Activated T-cell treated with anti-CD3 and anti-CD28 coated beads, Interleukin-2, amount 50 U/mL, for 4 hours (primary cell): Measurements from ENCODE around the gene RPS28. TPM values are rescaled to one million over a fixed set of nuclear protein-coding genes. Genes with fewer than 3 reads are reported as not detected.
"Not testable (repeated sequence)": the region's sequence is repeated elsewhere in the genome, so short reads cannot be mapped to it uniquely, and the experiment has no call there.

ENCODE experiments used
- ATAC-seq, 2 donors: fragments of 200-7000 bp; cut with Tn5 transposase; one replicate each; pipeline ENCODE4 v1.10.0; 2021
- DNase-seq: peaks from one replicate; pipeline ENCODE4 v3.0.0-alpha.2; 2020
- H3K27me3 Mint-ChIP-seq: one replicate; pipeline ENCODE4 v1.8.0; 2021; ENCODE audit warnings: low read depth, mixed read lengths
- H3K36me3 Mint-ChIP-seq: one replicate; pipeline ENCODE4 v1.8.0; 2022; ENCODE audit warnings: mixed read lengths; ENCODE audit not compliant: insufficient read depth
- H3K4me1 Mint-ChIP-seq: one replicate; pipeline ENCODE4 v1.8.0; 2021; ENCODE audit warnings: low read depth, mixed read lengths
- H3K4me3 Mint-ChIP-seq: one replicate; pipeline ENCODE4 v1.8.0; 2021; ENCODE audit warnings: mild to moderate bottlenecking, moderate library complexity, mixed read lengths
- H3K9me3 Mint-ChIP-seq: one replicate; pipeline ENCODE4 v1.8.0; 2021; ENCODE audit warnings: mixed read lengths
- total RNA-seq, 3 donors: library from RNA; stranded (reverse); gene quantifications; one replicate each; pipeline ENCODE4 v1.2.1, GENCODE V29; 2021

The RPS28 gene
- total RNA-seq, 3 donors from 2014 or later: 2,484 to 2,756 (median 2,693) TPM

DNA sequence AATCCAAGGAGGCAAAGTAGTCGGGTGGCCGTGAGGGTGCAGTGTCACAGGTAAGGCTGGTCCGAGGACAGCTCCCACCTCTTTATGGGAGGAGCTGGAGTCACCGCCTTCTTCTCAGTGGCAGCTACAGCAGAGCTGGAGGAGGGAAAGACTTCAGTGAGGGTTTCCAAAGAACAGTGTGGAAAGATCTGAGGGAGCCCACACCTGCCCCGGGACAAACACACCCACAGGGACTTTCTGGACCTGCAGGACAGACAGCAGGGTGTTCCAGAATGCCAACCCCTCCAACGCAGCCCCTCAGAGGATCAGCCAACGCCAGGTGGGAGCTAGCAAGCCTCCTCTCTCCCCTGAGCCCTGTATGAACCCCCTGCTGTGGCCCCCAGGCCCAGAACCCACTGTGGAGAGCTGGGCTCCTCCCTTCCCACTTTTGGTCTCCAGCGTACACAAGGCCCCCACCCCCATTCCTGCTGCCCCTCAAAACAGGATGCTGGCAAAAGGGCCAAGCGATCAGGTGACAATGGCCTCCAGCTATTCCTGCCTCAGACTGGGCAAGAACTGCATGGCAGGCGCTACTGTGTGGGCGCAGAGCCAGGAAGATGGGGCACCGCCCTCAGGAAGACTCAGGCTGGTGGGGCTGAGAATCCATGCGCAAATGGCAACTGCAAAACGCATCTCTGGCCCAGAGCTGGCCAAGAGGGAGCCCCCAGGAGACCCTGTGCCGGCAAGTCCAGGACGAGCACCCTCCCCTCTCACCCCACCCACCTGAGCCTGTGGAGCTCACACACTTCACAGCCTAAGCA, 9.6 kb upstream of the RPS28 start:
- no peak for ATAC-seq
- Mint-ChIP-seq H3K27me3 (no peaks in the 10 kb centered on the region), H3K36me3 (peaks cover 10% of the 10 kb centered on the region), H3K9me3 (no peaks in the 10 kb centered on the region), H3K4me3 (no peak overlapping the region), H3K4me1 (peaks cover 25% of the 10 kb centered on the region)
- no peak for DNase-seq

- not testable (repeated sequence) for H3K27me3 Mint-ChIP-seq, H3K4me1 Mint-ChIP-seq, H3K9me3 Mint-ChIP-seq, H3K36me3 Mint-ChIP-seq, H3K4me3 Mint-ChIP-seq, DNase-seq, ATAC-seq
These were observed 6.2 kb upstream of the RPS28 start for GRCh38 chr19:8314981-8315640.

- Mint-ChIP-seq H3K9me3 (no peaks in the 10 kb centered on the region), H3K4me1 (peaks cover 12% of the 10 kb centered on the region), H3K36me3 (peaks cover 3% of the 10 kb centered on the region), H3K27me3 (no peaks in the 10 kb centered on the region), H3K4me3 (no peak overlapping the region)
- no peak for DNase-seq
- ATAC-seq: no peak
These were observed 4.8 kb upstream of the RPS28 start for GRCh38 chr19:8316351-8317125.

GRCh38 chr19:8318835-8319234, 2.5 kb upstream of the RPS28 start:
- H3K27me3 Mint-ChIP-seq, DNase-seq, H3K9me3 Mint-ChIP-seq, ATAC-seq: not testable (repeated sequence)
- Mint-ChIP-seq H3K4me1 (peaks cover 26% of the 10 kb centered on the region), H3K36me3 (peaks cover 15% of the 10 kb centered on the region), H3K4me3 (peak overlapping the region; percentile 9)

DNA sequence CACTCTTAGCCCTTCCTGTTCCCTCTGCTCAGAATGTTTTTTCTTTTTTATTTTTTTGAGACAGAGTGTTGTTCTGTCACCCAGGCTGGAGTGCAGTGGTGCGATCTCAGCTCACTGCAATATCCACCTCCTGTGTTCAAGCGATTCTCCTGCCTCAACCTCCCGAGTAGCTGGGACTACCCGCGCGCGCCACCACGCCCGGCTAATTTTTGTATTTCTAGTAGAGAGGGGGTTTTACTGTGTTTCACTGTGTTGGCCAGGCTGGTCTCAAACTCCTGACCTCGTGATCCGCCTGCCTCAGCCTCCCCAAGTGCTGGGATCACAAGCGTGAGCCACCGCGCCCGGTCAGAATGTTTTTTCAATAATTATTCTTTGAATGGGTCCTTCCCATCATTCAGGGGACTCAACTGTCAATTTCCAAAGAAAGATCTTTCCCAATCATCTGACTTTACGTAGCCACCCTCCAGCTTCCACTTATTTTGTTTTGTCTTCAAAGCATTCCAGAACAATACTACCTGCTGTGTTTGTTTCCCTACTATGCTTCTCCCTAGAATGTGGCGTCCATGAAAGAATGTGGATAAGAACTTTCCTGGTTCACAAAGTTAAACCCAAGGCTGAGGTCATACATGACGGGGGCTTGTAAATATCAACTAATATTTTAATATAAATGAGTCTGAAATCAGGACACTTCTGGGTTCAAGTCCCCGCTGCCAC, 1.3 kb upstream of the RPS28 start:
- Mint-ChIP-seq H3K4me3 (peak overlapping the region; percentile 100), H3K27me3 (no peaks in the 10 kb centered on the region), H3K36me3 (peaks cover 15% of the 10 kb centered on the region), H3K4me1 (peaks cover 29% of the 10 kb centered on the region), H3K9me3 (no peaks in the 10 kb centered on the region)
- ATAC-seq: no peak
- no peak for DNase-seq

GRCh38 chr19:8320564-8321066, 681 bp upstream of the RPS28 start:
- Mint-ChIP-seq H3K27me3 (no peaks in the 10 kb centered on the region), H3K4me1 (peaks cover 29% of the 10 kb centered on the region), H3K9me3 (no peaks in the 10 kb centered on the region), H3K4me3 (peak overlapping the region; percentile 100), H3K36me3 (peaks cover 13% of the 10 kb centered on the region)
- DNase-seq (no peak), ATAC-seq (peak; percentile 6 to 9)

DNA sequence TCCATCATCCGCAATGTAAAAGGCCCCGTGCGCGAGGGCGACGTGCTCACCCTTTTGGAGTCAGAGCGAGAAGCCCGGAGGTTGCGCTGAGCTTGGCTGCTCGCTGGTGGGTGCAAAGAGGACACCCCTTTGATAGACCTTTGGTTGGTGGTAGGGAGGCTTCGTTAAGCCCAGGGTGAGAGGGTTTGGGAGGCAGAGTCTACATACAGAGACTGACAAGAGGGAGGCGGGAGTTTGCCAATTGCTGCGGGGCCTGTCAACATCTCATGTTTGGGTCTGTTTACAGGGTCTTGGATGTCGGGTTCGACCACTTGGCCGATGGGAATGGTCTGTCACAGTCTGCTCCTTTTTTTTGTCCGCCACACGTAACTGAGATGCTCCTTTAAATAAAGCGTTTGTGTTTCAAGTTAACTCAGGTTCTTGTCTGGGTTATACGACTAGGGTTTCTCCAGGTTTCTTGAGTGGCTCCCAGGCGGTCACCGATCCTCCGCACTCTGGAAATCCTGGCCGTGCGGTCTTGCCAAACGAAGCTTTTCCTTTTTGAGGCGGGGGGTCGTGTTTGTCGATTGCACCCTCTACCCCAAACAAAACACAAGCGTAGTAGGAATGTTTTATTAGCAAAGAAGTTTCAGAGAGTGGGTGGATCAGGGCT, 816 bp downstream of the RPS28 start:
- ATAC-seq (peak in 1 of 2 donors; percentile 2), DNase-seq (no peak)
- Mint-ChIP-seq H3K36me3 (peaks cover 12% of the 10 kb centered on the region), H3K4me1 (peaks cover 29% of the 10 kb centered on the region), H3K4me3 (peak overlapping the region; percentile 100), H3K9me3 (no peaks in the 10 kb centered on the region), H3K27me3 (no peaks in the 10 kb centered on the region)

DNA sequence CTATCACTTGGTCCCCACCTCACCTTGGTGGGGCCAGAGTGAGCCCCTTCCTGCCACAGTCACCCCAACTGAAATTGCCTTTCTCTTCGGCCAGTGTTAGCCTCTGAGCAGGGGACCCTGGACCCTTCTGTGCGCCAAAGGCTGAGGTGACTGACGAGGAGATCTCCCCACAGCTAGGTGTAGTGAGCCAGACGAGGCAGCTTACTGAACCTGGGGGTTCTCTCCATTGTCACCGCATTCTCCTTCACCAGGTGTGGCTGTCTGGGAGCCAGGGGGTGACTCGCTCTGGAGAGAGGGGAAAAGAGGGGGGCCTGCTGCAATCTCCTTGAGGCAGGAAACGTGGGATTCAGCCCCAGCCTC, 1.3 kb downstream of the RPS28 start:
- H3K9me3 Mint-ChIP-seq: no peaks in the 10 kb centered on the region
- ATAC-seq (no peak), DNase-seq (no peak)
- H3K4me3 Mint-ChIP-seq: peak overlapping the region; percentile 100
- peaks cover 12% of the 10 kb centered on the region for H3K36me3 Mint-ChIP-seq
- peaks cover 29% of the 10 kb centered on the region for H3K4me1 Mint-ChIP-seq
- no peaks in the 10 kb centered on the region for H3K27me3 Mint-ChIP-seq

DNA sequence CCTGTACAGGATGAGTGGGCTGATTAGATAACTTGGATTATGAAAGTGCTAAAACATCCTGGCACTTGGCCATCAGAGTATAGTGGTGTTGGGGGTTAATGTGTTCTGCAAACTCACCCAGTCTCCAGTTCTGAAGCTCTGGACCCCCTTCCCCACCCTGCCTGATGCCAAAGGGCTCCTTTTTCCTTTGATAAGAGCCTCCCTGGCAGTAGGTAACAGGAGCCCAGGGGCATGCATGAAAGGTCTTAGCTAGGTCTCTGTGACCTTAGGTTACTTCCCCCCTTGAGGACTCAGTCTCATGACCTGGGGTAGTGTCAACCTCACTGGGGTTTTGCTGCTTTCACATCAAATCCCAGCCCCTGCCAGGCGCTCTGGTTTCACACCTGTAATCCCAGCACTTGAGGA, 2.5 kb downstream of the RPS28 start:
- H3K27me3 Mint-ChIP-seq: no peaks in the 10 kb centered on the region
- DNase-seq (no peak), ATAC-seq (no peak)
- H3K9me3 Mint-ChIP-seq: no peaks in the 10 kb centered on the region
- H3K4me3 Mint-ChIP-seq: peak overlapping the region; percentile 100
- peaks cover 29% of the 10 kb centered on the region for H3K4me1 Mint-ChIP-seq
- peaks cover 12% of the 10 kb centered on the region for H3K36me3 Mint-ChIP-seq

GRCh38 chr19:8324186-8325050, 3.1 kb downstream of the RPS28 start:
- Mint-ChIP-seq H3K4me3 (peak overlapping the region; percentile 100), H3K36me3 (peaks cover 12% of the 10 kb centered on the region), H3K4me1 (peaks cover 25% of the 10 kb centered on the region), H3K27me3 (no peaks in the 10 kb centered on the region), H3K9me3 (no peaks in the 10 kb centered on the region)
- ATAC-seq: peak in 1 of 2 donors; percentile 1
- no peak for DNase-seq

DNA sequence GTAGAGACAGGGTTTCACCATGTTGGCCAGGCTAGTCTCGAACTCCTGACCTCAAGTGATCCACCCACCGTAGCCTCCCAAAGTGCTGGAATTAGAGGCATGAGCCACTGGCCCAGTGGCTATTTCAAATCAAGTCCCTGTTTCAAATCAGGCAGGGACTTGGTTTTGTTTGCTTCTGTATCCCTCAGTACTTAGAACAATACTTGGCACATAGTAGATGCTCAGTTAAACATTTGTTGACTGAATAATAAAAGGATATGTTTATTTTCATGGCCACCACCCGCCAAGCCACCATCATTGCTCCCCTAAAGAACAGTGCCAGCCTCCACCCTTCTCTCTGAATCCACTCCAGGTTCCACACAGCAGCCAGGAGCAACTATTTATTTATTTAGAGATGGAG, 4.2 kb downstream of the RPS28 start:
- peaks cover 18% of the 10 kb centered on the region for H3K4me1 Mint-ChIP-seq
- no peaks in the 10 kb centered on the region for H3K27me3 Mint-ChIP-seq
- H3K4me3 Mint-ChIP-seq: no peak overlapping the region
- DNase-seq (no peak), ATAC-seq (no peak)
- H3K9me3 Mint-ChIP-seq: no peaks in the 10 kb centered on the region
- H3K36me3 Mint-ChIP-seq: peaks cover 12% of the 10 kb centered on the region

DNA sequence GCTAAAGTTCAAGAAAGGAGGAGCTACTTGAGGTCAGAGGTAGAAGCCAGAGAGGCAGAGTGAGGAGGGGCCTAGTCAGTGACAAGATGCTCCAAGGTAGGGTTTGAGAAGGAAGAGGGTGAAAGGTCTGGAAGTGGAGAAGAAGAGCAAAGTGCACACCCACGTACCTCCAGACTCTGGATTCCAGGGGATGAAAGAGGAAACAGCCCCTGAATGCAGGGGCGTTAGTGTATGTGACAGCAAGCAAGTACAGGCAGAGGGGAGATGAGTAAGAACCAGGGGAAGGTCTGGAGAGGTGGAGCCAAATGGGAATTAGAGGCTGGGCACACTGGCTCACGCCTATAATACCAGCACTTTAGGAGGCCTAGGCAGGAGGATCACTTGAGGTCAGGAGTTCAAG, 8.7 kb downstream of the RPS28 start:
- no peak overlapping the region for H3K4me3 Mint-ChIP-seq
- H3K36me3 Mint-ChIP-seq: no peaks in the 10 kb centered on the region
- H3K27me3 Mint-ChIP-seq: peaks cover 4% of the 10 kb centered on the region
- H3K9me3 Mint-ChIP-seq: no peaks in the 10 kb centered on the region
- DNase-seq (no peak), ATAC-seq (no peak)
- H3K4me1 Mint-ChIP-seq: no peaks in the 10 kb centered on the region
